GOT3 (cell line): ENCODE data around the gene MAPK10.
"Not testable (repeated sequence)": the region's sequence is repeated elsewhere in the genome, so short reads cannot be mapped to it uniquely, and the experiment has no call there.

Experiments used
- DNase-seq: peaks from one replicate; lab custom pipeline; 2025; ENCODE audit warnings: mixed read lengths; lab: John Stamatoyannopoulos, UW

MAPK10 gene

GRCh38 chr4:85967872-85968271 is 392.0 kb downstream of the MAPK10 start:
- no peak for DNase-seq

DNA sequence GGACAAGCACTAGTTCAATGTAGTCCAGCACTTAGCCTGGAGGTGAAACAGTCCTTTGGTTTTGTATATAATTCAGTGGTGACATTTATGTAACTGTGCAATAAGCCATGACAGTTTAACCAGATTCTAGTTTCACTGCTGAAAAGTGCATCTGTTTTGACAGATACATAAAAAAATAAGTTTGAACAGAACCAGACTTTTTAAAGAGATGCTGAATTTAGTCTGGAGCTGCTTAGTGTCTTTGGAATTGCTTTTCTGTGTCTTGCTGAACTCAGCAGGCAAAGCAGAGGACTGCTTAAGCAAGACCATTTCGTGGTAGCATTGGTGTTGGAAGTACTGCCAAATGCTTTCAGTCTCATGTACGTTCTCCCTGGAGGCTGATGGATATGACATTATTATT is 393.5 kb downstream of the MAPK10 start:
- DNase-seq, result no peak

DNA sequence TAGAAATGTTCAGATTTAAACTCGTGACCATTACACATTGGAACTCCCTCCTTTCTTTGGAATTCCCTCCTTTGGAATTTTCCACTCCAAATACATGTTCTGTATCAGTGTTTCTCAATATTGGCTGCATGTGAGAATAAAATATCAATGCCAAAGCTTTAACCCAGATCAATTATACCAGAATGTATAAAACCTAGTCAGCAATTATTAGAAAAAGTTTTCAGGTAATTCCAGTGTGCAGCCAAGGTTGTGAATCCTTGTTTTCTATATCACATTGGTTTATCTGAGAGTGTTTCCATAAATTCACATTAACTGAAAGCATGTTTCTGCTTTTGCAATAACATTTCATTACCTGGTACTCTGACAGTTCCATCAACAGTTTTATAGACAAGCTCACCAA is 394.3 kb downstream of the MAPK10 start:
- DNase-seq, result no peak

GRCh38 chr4:85965017-85965416 is 394.8 kb downstream of the MAPK10 start:
- not testable (repeated sequence) for DNase-seq

GRCh38 chr4:85964298-85964697 is 395.6 kb downstream of the MAPK10 start:
- no peak for DNase-seq

GRCh38 chr4:85963231-85963630 is 396.6 kb downstream of the MAPK10 start:
- no peak for DNase-seq

DNA sequence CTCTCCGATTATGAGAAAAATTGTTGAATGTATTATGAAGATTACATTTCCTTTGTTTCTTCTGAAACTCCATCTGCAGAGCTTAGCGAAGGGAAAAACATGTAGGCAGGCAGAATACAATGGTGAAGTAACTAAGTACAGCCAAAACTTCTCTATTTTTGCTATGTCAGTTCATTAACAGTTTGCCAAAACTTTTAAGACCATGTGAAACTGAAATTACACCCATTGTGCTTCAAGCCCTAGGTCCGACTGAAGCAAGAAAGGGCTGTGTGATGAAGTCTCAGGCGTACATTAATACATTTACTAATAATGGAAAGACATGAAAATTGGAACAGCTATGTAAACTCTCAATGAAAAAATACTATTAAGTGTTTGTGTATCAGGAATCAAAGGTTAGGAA is 398.0 kb downstream of the MAPK10 start:
- no peak for DNase-seq

DNA sequence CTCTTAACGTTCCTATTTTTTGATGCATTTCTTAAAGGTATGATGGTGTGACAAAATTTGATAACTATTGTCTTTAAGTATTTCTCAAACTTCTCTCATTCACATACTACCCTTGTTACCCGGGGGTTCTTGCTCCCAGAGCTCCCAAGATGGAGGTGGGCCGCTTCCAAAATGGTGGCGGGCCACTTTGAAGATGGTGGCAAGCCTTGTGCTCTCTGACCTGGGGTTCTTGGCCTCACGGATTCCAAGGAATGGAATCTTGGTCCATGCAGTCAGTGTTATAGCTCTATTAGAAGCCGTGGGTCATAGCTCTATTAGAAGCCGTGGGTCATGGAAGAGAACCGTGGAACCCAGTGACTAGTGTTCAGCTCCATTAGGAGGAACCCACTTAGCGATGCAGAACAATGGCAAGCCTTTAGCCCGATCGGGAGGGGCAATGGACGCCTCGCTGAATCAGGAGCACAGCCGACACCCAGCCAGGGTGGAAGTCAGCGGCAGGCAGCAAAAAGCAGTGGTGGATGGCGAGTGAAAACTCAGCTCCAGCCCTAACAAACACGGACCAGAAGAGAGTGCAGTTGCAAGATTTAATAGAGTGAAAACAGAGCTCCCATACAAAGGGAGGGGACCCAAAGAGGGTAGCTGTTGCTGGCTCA is 403.4 kb downstream of the MAPK10 start:
- no peak for DNase-seq

GRCh38 chr4:85955620-85956292 is 404.1 kb downstream of the MAPK10 start:
- DNase-seq, result no peak

GRCh38 chr4:85953651-85954018 is 406.2 kb downstream of the MAPK10 start:
- no peak for DNase-seq

DNA sequence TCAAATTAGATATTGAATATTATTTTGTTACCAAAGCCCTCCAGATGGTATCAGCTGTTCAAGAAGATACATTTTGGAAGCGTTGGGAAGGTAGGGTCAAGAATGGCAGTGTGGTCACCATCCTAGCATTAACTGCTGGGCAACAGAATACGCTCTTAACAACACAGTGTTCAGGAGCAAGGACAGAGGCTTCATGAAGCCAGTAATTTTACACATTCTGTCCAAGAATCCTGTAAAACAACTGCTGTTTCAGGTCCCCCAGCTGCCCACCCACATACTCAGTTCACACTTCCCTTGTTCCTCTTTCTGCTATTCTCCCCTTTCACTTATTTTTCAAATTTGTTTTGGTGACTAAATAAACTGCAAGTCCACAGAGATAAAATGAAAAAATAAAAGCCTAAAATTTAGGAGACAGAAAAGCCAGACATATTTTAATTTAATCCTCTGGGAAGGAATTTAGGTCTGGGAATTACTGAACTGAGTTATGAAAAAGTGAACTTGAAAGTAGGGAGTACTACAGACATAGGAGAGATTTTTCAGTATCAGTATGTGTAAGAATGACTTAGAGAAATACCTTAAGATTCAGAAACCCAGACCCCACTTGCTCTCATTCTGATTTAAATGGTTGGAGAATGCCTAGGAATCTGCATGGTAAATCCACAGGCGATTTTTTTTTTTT is 406.7 kb downstream of the MAPK10 start:
- no peak for DNase-seq

GRCh38 chr4:85952528-85952927 is 407.3 kb downstream of the MAPK10 start:
- DNase-seq, result no peak

DNA sequence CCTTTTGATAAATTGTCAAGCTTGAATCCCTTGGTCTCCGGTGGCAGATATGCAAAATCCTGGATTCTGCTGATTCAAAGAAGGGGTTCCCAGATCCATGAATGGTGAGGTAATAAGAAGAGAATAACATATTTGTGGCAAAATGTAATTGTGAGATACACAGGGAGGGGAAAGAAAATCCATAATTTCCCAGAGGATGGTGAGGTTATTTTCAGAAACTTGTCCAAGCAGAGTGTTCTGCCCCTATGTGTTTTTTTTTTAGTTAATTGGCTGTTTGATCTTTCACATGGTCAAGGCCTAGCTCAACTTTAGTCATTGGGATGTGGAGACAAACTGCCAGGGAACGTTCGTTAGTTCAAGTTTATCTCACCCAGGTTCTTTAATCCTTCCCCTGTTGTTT is 408.8 kb downstream of the MAPK10 start:
- DNase-seq, result no peak

DNA sequence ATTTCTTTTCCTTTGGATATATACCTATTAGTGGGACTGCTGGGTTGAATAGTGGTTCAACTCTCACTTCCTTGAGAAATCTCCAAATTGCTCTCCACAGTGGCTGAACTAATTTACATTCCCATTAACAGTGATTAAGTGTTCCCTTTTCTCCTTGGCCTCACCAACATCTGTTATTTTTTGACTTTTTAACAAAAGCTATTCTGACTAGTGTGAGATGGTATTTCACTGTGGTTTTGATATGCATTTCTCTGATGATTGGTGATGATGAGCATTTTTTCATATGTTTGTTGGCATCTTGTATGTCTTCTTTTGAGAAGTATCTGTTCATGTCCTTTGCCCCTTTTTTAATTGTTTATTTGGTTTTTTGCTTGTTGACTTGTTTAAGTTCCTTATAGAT is 413.0 kb downstream of the MAPK10 start:
- no peak for DNase-seq

DNA sequence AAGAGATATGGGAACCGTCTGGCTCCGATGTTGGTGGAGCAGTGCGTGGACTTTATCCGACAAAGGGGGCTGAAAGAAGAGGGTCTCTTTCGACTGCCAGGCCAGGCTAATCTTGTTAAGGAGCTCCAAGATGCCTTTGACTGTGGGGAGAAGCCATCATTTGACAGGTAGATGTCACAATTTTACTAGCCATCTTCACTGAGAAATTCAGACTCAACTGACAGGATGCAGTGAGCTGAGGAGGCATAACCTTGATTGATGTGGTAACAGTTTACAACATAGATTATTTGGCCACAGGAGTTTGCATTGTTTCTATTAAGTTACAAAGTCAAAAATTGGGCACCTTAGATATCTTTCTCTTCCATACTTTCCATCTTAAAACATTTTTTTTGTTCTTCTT is 417.7 kb downstream of the MAPK10 start:
- no peak for DNase-seq

- no peak for DNase-seq
These were observed 419.7 kb downstream of the MAPK10 start for GRCh38 chr4:85940151-85940550.
